Measurements from ENCODE around the gene MRGPRE. TPM values are rescaled to one million over a fixed set of nuclear protein-coding genes. Genes with fewer than 3 reads are reported as not detected.

The MRGPRE gene
- total and polyA plus RNA-seq, 12 donors = 0.21 to 2.5 (median 0.51) TPM; not detected in 3

- Histone ChIP-seq H3K4me3 (no peak overlapping the region), H3K27me3 (peaks cover 0 to 11% (median 3%) of the 10 kb centered on the region in 7 donors), H3K9me3 (no peaks in the 10 kb centered on the region), H3K27ac (no peak overlapping the region), H3K36me3 (no peaks in the 10 kb centered on the region), H3K4me1 (peaks cover 0 to 6% (median 0%) of the 10 kb centered on the region in 9 donors)
- ATAC-seq (no peak), DNase-seq (no peak)
- no peak for TF ChIP-seq CTCF (IDR thresholded peaks at IDR 0.05)
- intact Hi-C loops (cut with DNase I) = loop anchor here in 1 of 10 donors (10.0 kb wide), 1 partner anchor 68 kb away; no protein-coding TSS in a partner anchor
- 87 to 92% methylated on average over 14 of the region's 14 CpGs for WGBS, 2 donors
These were observed 39.5 kb downstream of the MRGPRE start for GRCh38 chr11:3192511-3193372.

GRCh38 chr11:3191586-3192324, 40.5 kb downstream of the MRGPRE start:
- peaks cover 0 to 6% (median 0%) of the 10 kb centered on the region in 9 donors for H3K4me1 ChIP-seq
- TF ChIP-seq CTCF (IDR thresholded peaks at IDR 0.05) = no peak
- peaks cover 0 to 8% (median under 1%) of the 10 kb centered on the region in 7 donors for H3K27me3 ChIP-seq
- no peaks in the 10 kb centered on the region for H3K36me3 ChIP-seq
- 91 to 95% methylated on average over 18 to 19 of the region's 19 CpGs for WGBS, 2 donors
- H3K27ac ChIP-seq = no peak overlapping the region
- intact Hi-C loops (cut with DNase I) = loop anchor here in 1 of 10 donors (10.0 kb wide), 1 partner anchor 67 kb away; no protein-coding TSS in a partner anchor
- no peak for ATAC-seq
- no peak overlapping the region for H3K4me3 ChIP-seq
- no peak for DNase-seq
- H3K9me3 ChIP-seq = no peaks in the 10 kb centered on the region

DNA sequence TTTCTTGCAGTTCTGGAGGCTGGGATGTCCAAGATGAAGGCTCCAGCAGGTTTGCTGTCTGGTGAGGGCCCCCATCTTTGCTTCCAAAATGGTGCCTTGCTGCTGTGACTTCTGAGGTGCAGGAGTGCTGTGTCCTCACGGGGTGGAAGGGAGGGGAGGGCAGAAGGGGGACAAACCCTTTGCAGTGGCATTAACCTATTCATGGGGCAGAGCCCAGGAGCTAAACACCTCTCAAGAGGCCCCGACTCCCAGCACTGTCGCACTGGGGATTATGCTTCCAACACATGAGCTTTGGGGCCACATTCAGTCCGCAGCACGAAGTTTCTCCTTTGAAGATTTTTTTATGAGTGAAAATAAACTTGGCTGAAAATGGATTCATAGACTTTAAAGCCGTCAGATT, 41.6 kb downstream of the MRGPRE start:
- 77 to 84% methylated on average over 6 of the region's 6 CpGs for WGBS, 2 donors
- Histone ChIP-seq H3K27ac (no peak overlapping the region), H3K4me3 (no peak overlapping the region), H3K9me3 (no peaks in the 10 kb centered on the region), H3K36me3 (no peaks in the 10 kb centered on the region), H3K4me1 (peaks cover 0 to 6% (median 0%) of the 10 kb centered on the region in 9 donors), H3K27me3 (peaks cover 0 to 7% (median 0%) of the 10 kb centered on the region in 7 donors)
- ATAC-seq = no peak
- intact Hi-C loops (cut with DNase I) = loop anchor here in 1 of 10 donors (10.0 kb wide), 1 partner anchor 66 kb away; no protein-coding TSS in a partner anchor
- TF ChIP-seq CTCF (IDR thresholded peaks at IDR 0.05) = no peak
- DNase-seq = no peak

DNA sequence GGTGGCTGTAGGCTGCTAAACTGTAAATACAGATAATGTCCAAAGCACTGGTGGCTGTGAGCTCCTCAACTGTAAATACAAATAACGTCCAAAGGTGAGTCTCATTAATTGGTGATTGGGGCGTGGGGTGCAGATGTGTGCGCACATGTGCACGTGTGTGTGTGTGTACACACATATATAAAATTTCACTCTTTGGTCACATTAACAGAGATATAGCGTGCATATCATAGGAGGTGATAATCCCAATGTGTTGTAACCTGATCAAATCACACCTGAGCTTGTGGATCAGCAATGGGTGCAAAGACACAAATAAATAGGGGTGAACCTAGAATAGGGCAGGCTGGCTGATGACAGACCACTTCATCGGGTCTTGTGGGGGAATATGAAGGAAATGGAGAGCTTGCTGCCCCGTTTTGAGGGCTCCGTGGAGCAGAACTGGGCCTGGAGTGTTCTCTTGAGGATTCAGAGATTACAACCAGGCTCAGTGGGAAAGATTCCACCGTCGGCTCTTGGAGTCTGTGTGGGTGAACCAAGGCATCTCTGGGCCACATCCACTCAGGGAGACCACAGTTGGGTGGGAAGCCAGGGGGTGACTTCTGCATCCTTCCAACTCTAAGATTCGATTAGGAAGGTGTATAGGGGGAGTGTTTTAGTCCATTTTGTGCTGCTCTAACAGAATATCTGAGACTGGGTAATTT, 42.2 kb downstream of the MRGPRE start:
- Histone ChIP-seq H3K4me3 (no peak overlapping the region), H3K36me3 (no peaks in the 10 kb centered on the region), H3K27ac (no peak overlapping the region), H3K27me3 (peaks cover 0 to 5% (median 0%) of the 10 kb centered on the region in 7 donors), H3K4me1 (peaks cover 0 to under 1% (median 0%) of the 10 kb centered on the region in 9 donors), H3K9me3 (no peaks in the 10 kb centered on the region)
- ATAC-seq = no peak
- WGBS, 2 donors = 86 to 90% methylated on average over 11 of the region's 11 CpGs
- DNase-seq = no peak
- TF ChIP-seq CTCF (IDR thresholded peaks at IDR 0.05) = no peak
- intact Hi-C loops (cut with DNase I) = loop anchor here in 1 of 10 donors (10.0 kb wide), 1 partner anchor 65 kb away; no protein-coding TSS in a partner anchor

Measured in heart right ventricle (tissue), 16 donors.